K562 (cell line): ENCODE data around the gene AGAP1. TPM values are rescaled to one million over a fixed set of nuclear protein-coding genes. Genes with fewer than 3 reads are reported as not detected.

Experiments
- ATAC-seq: fragments of 200-7000 bp; cut with Tn5 transposase; 3 replicates; pipeline ENCODE4 v1.9.1; 2020; ENCODE audit warnings: moderate library complexity
- BruUV-seq: library from RNA; stranded (reverse); fragments of 400-500 nt; replicated peaks from 2 replicates; lab custom pipeline; 2021; lab: Mats Ljungman, UMichigan
- CTCF ChIA-PET: fragments of 300-600 bp; formaldehyde crosslinking; extraction: SDS; loops from one replicate; lab custom pipeline; 2021; ENCODE audit warnings: low intra/inter-chr PET ratio; lab: Yijun Ruan, JAX
- POLR2A ChIA-PET: fragments of 300-600, 350-650 bp; sonication (Branson Sonifier 250); formaldehyde crosslinking; extraction: SDS; loops from one replicate; lab custom pipeline; 2021; ENCODE audit warnings: antibody characterized with exemption, inconsistent platforms; lab: Yijun Ruan, JAX
- DNase-seq, 4 experiments: peaks; one replicate each; pipeline versions ENCODE4 v3.0.0 to v3.0.0-alpha.2; 2011 to 2018; ENCODE audit warnings: low spot score in 3 of 4, mixed read lengths in 3 of 4; ENCODE audit errors: extremely low read depth in 1 of 4
- FAIRE-seq: peaks from 2 replicates; lab custom pipeline; 2011; peaks lifted over from hg19 to GRCh38; lab: Jason Lieb, UNC
- H2AFZ ChIP-seq: 2 replicates; pipeline ENCODE4 v1.6.0; 2011; ENCODE audit warnings: low read depth, low read length, control low read depth, inconsistent platforms
- H3K27ac ChIP-seq: fragments of 200-600 bp; 3 replicates; pipeline ENCODE4 v1.8.0; 2011; ENCODE audit warnings: low read depth, mild to moderate bottlenecking, control low read depth, inconsistent platforms, low read length, moderate library complexity, mixed read lengths; ENCODE audit errors: extremely low read depth
- H3K27me3 ChIP-seq, 2 experiments: fragments of 300-600 bp in 1 of 2; 2 replicates in 1 of 2; 3 replicates in 1 of 2; pipeline versions ENCODE4 v1.6.0 to v1.8.0; 2011; ENCODE audit warnings: inconsistent platforms in 2 of 2, low read length in 2 of 2, mild to moderate bottlenecking in 1 of 2, mixed read lengths in 1 of 2, moderate library complexity in 1 of 2; ENCODE audit not compliant: control insufficient read depth in 2 of 2, insufficient read depth in 2 of 2
- H3K36me3 ChIP-seq: fragments of 300-600 bp; 3 replicates; pipeline ENCODE4 v1.8.0; 2011; ENCODE audit warnings: mild to moderate bottlenecking, low read length, inconsistent platforms; ENCODE audit not compliant: control insufficient read depth, insufficient read depth
- H3K4me1 ChIP-seq, 2 experiments: fragments of 200-600 bp in 1 of 2; replicated peaks in 1 of 2; 2 replicates in 1 of 2; 3 replicates in 1 of 2; pipeline versions ENCODE4 v1.5.1 to v1.8.0; 2011; ENCODE audit warnings: inconsistent platforms in 2 of 2, low read length in 2 of 2, mild to moderate bottlenecking in 1 of 2, mixed read lengths in 1 of 2, moderate library complexity in 1 of 2; ENCODE audit not compliant: control insufficient read depth in 2 of 2, insufficient read depth in 2 of 2
- H3K4me2 ChIP-seq: 2 replicates; pipeline ENCODE4 v1.6.1; 2011; ENCODE audit warnings: low read length, control low read depth, inconsistent platforms, mixed read lengths; ENCODE audit not compliant: insufficient read depth
- H3K4me3 ChIP-seq: fragments of 200-600 bp; sonication (generic), shearing (Covaris generic); 2 replicates; pipeline ENCODE4 v1.5.1; 2016; ENCODE audit warnings: control low read depth, inconsistent platforms
- H3K79me2 ChIP-seq: fragments of 200-600 bp; 3 replicates; pipeline ENCODE4 v1.8.0; 2011; ENCODE audit warnings: low read length, inconsistent platforms; ENCODE audit not compliant: control insufficient read depth, insufficient read depth
- H3K9ac ChIP-seq, 2 experiments: 2 replicates each; pipeline versions ENCODE4 v1.6.0 to v1.6.1; 2011; ENCODE audit warnings: low read depth in 2 of 2, low read length in 2 of 2, control low read depth in 1 of 2, inconsistent platforms in 1 of 2, mild to moderate bottlenecking in 1 of 2, mixed read lengths in 1 of 2; ENCODE audit not compliant: insufficient read depth in 1 of 2
- H3K9me1 ChIP-seq: one replicate; pipeline ENCODE4 v1.6.0; 2011; ENCODE audit warnings: inconsistent platforms, mild to moderate bottlenecking, low read length, moderate library complexity; ENCODE audit not compliant: control insufficient read depth, insufficient read depth
- H3K9me3 ChIP-seq: replicated peaks from 2 replicates; pipeline ENCODE4 v1.5.1; 2011; ENCODE audit warnings: low read depth, low read length, inconsistent platforms; ENCODE audit not compliant: control insufficient read depth, insufficient read depth
- H4K20me1 ChIP-seq: replicated peaks from 2 replicates; pipeline ENCODE4 v1.6.1; 2011; ENCODE audit warnings: low read length, inconsistent platforms, mixed read lengths; ENCODE audit not compliant: control insufficient read depth, insufficient read depth
- BCLAF1 ChIP-seq, 2 experiments: fragments of 450-650 bp in 1 of 2; IDR thresholded peaks; 2 replicates each; pipeline ENCODE4 v1.6.1; 2011 to 2017; ENCODE audit warnings: low read depth in 2 of 2, antibody characterized with exemption in 1 of 2, borderline replicate concordance in 1 of 2, low read length in 1 of 2, mild to moderate bottlenecking in 1 of 2, mixed read lengths in 1 of 2; ENCODE audit not compliant: control insufficient read depth in 1 of 2
- CUX1 ChIP-seq: fragments of 200-800 bp; sonication (Bioruptor generic); IDR thresholded peaks from 2 replicates; pipeline ENCODE4 v1.6.1; 2016; ENCODE audit warnings: missing genetic modification characterization, missing compliant biosample characterization
- EZH2 ChIP-seq: IDR thresholded peaks from 2 replicates; pipeline ENCODE4 v1.6.1; 2012; ENCODE audit warnings: low read depth, mild to moderate bottlenecking, inconsistent platforms, low read length, borderline replicate concordance
- FOXO4 ChIP-seq: fragments of 450-650 bp; formaldehyde crosslinking; IDR thresholded peaks from 2 replicates; pipeline ENCODE4 v1.4.0; 2020; ENCODE audit warnings: mild to moderate bottlenecking, moderate library complexity
- ZNF212 ChIP-seq: fragments of 450-650 bp; formaldehyde crosslinking; IDR thresholded peaks from 2 replicates; pipeline ENCODE4 v1.4.0; 2020; ENCODE audit warnings: mild to moderate bottlenecking
- WGBS: fragments of 100-300 bp; shearing (Covaris generic); methylation state at CpG from one replicate; pipeline ENCODE4 v1.1.6; 2016; ENCODE audit warnings: low coverage, mixed read lengths; ENCODE audit not compliant: insufficient coverage; ENCODE audit errors: missing lambda C conversion rate; 5-methylcytosine and 5-hydroxymethylcytosine counted together
- in situ Hi-C: fragments of 300-500 bp; cut with MboI; formaldehyde crosslinking; loops from 4 replicates; pipeline ENCODE4 v1.15.0; 2018; ENCODE audit warnings: inconsistent platforms, mixed read lengths
- intact Hi-C: fragments of 100-400 bp; cut with micrococcal nuclease; formaldehyde crosslinking; loops from 2 replicates; pipeline ENCODE4 v1.14.2; 2022
- polyA plus RNA-seq, 8 experiments: library from polyadenylated mRNA; depleted of rRNA in 4 of 8; stranded (reverse) in 5 of 8; unstranded in 3 of 8; fragments of >200 nt; fragmentation: Nextera tagmentation in 2 of 8; fragmentation: Illumina TruSeq in 1 of 8; extraction: Ambion mirVana in 2 of 8; extraction: Trizol in 1 of 8; gene quantifications; 2 replicates each; pipeline versions ENCODE4 v1.2.1 to v1.2.3, GENCODE V29; 2011 to 2014; ENCODE audit warnings: inconsistent platforms in 1 of 8, missing spikeins in 1 of 8
- total RNA-seq, 7 experiments: library from RNA; depleted of rRNA in 6 of 7; stranded (reverse); fragments of >200 nt in 6 of 7; fragmentation: Illumina TruSeq in 2 of 7; extraction: Trizol in 2 of 7; gene quantifications; 2 replicates each; pipeline versions ENCODE4 v1.2.1 to v1.2.3, GENCODE V29; 2011 to 2021; ENCODE audit warnings: low replicate concordance in 1 of 7

AGAP1 gene
- total and polyA plus RNA-seq, 9 of the 15 experiments (the other 6 are each of a cell fraction or from before 2014, with no cell fraction given), result 1.3 to 24.0 (median 10.6) TPM

DNA sequence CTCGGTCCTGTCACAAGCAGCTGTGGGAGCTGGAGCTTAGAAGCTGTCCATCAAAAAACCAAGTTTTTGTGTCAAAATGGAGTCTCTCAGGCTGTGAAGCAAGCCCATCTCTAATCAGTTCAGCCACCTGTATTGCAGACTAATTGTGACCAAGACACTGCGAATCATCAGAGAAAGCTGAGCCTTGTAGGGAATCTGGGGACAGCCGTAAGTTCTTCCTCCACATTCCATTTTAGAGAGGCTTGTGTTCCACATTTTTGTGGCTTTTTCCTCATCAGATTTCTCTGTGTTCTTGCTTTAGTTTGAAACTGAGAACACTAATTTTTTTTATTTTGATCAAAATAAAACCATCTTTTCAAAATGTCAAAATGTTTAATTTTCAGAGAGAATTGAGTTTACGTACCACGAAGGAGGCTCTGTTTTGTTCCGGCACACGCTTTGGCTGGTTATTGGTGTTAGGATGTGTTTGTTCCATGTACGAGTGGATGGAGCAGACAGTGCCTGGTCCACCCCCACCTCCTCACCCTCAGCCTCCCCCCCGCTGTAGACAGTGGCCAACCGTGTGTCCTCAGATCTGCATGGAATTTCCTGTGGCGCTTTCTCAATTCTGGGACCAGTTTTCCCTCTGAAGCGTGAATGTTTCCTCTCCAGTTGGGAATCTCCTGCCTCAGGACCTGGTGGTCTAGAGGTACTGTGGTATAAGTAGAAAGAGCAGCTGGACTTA lies 140.8 kb downstream of the AGAP1 start (continued):
- TF ChIP-seq BCLAF1 (IDR thresholded peaks at IDR 0.05; ENCODE audit: borderline replicate concordance in 1 of 2, control insufficient read depth in 1 of 2, low read depth in 2 of 2, low read length in 1 of 2) (no peak), EZH2 (no peak), ZNF212 (CRISPR knock-in tag) (no peak)

DNA sequence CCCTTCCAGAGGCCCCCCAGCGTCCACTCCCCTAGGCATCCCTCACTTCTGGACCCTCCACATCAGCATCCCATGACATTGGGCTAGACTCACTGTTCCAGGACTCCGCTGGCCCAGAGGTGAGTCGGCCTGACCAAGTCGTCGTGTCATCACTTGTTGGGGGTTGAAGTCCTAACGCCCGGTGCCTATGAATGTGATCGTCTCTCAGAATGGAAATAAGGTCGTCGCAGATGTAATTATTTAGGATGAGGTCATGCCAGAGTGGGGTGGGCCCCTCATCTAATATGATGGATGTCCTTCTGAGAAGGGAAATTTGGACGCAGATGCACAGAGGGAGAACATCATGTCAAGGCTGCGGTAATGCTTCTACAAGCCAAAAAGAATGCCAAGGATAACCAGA lies 142.7 kb downstream of the AGAP1 start:
- TF ChIP-seq CUX1 (CRISPR knock-in tag) (no peak), FOXO4 (CRISPR knock-in tag) (no peak)
- CTCF ChIA-PET, result no interaction called here
- peaks cover 7 to 22% of the 10 kb centered on the region in 2 experiments; a peak in 4 of 5 replicates for H3K4me1 ChIP-seq
- WGBS, result 77% methylated on average over 9 of the region's 12 CpGs
- H3K36me3 ChIP-seq, result no peaks in the 10 kb centered on the region
- H3K4me2 ChIP-seq, result no peak overlapping the region
- in situ Hi-C loops (no loop called here), intact Hi-C loops (no loop called here)
- peaks cover 62% of the 10 kb centered on the region for H4K20me1 ChIP-seq
- no peak for DNase-seq
- peaks cover 37% of the 10 kb centered on the region; the same call in 2 of the 3 replicates for H3K79me2 ChIP-seq
- POLR2A ChIA-PET, result no interaction called here
- no peak for FAIRE-seq
- no peak for ATAC-seq
- H3K4me3 ChIP-seq, result no peak overlapping the region
- H3K9ac ChIP-seq, result no peak overlapping the region
- no TSS peak for BruUV-seq
- H3K9me1 ChIP-seq, result no peaks in the 10 kb centered on the region
- no peaks in the 10 kb centered on the region for H3K9me3 ChIP-seq
- H3K27me3 ChIP-seq, result no peaks in the 10 kb centered on the region
- H2AFZ ChIP-seq, result no peak overlapping the region
- H3K27ac ChIP-seq, result no peak overlapping the region
